Neural cell (in vitro differentiated cells): ENCODE data around the gene KCTD16. TPM values are rescaled to one million over a fixed set of nuclear protein-coding genes. Genes with fewer than 3 reads are reported as not detected.

ENCODE experiments used
- H2AFZ ChIP-seq: fragments of 200-600, 300-800 bp; sonication (generic), shearing (Covaris generic); 2 replicates; pipeline ENCODE4 v1.6.0; 2014; ENCODE audit warnings: low read depth, mild to moderate bottlenecking, antibody characterized with exemption, low read length, moderate library complexity
- H3F3A ChIP-seq: fragments of 200-600 bp; shearing (Covaris generic); 2 replicates; pipeline ENCODE4 v1.6.1; 2016; ENCODE audit warnings: mild to moderate bottlenecking, moderate library complexity, mixed read lengths, antibody characterized with exemption, low read length; ENCODE audit not compliant: insufficient read depth, poor library complexity, severe bottlenecking
- H3K27ac ChIP-seq: fragments of 200-600, 300-800 bp; sonication (generic), shearing (Covaris generic); 2 replicates; pipeline ENCODE4 v1.5.1; 2014; ENCODE audit warnings: mild to moderate bottlenecking, low read length, moderate library complexity
- H3K27me3 ChIP-seq: fragments of 300-800, 200-600 bp; sonication (generic), shearing (Covaris generic); 2 replicates; pipeline ENCODE4 v1.6.0; 2014; ENCODE audit warnings: mild to moderate bottlenecking, low read depth, low read length, moderate library complexity; ENCODE audit not compliant: insufficient read depth
- H3K36me3 ChIP-seq: fragments of 300-800, 200-600 bp; sonication (generic), shearing (Covaris generic); 2 replicates; pipeline ENCODE4 v1.5.1; 2014; ENCODE audit warnings: mild to moderate bottlenecking, antibody characterized with exemption, low read length, moderate library complexity; ENCODE audit not compliant: insufficient read depth
- H3K4me2 ChIP-seq: fragments of 300-800, 200-600 bp; sonication (generic), shearing (Covaris generic); 2 replicates; pipeline ENCODE4 v1.6.0; 2014; ENCODE audit warnings: mild to moderate bottlenecking, low read length
- H3K4me3 ChIP-seq: fragments of 300-800, 200-600 bp; sonication (generic), shearing (Covaris generic); 2 replicates; pipeline ENCODE4 v1.5.1; 2014; ENCODE audit warnings: mild to moderate bottlenecking, low read length, moderate library complexity
- H3K79me2 ChIP-seq: fragments of 200-600 bp; shearing (Covaris generic); replicated peaks from 2 replicates; pipeline ENCODE4 v1.6.0; 2014; ENCODE audit warnings: mild to moderate bottlenecking, low read length, moderate library complexity; ENCODE audit not compliant: insufficient read depth
- H3K9ac ChIP-seq: fragments of 300-800, 200-600 bp; sonication (generic), shearing (Covaris generic); 2 replicates; pipeline ENCODE4 v1.6.1; 2016; ENCODE audit warnings: mild to moderate bottlenecking, low read length, mixed read lengths
- H3K9me2 ChIP-seq: fragments of 200-600 bp; shearing (Covaris generic); 2 replicates; pipeline ENCODE4 v1.6.1; 2016; ENCODE audit warnings: mild to moderate bottlenecking, low read length, mixed read lengths; ENCODE audit not compliant: insufficient read depth
- H3K9me3 ChIP-seq: fragments of 200-600, 300-800 bp; sonication (generic), shearing (Covaris generic); 2 replicates; pipeline ENCODE4 v1.6.1; 2016; ENCODE audit warnings: mild to moderate bottlenecking, mixed run types, low read length, moderate library complexity, mixed read lengths
- H4K20me1 ChIP-seq: fragments of 200-600 bp; shearing (Covaris generic); 2 replicates; pipeline ENCODE4 v1.6.1; 2016; ENCODE audit warnings: mild to moderate bottlenecking, mixed run types; ENCODE audit not compliant: insufficient read depth
- CTCF ChIP-seq: fragments of 450-650 bp; IDR thresholded peaks from 2 replicates; pipeline ENCODE4 v1.5.1; 2014; ENCODE audit warnings: antibody characterized with exemption, mild to moderate bottlenecking, moderate library complexity; ENCODE audit not compliant: poor library complexity, severe bottlenecking
- EP300 ChIP-seq: fragments of 450-650 bp; conservative IDR thresholded peaks from 2 replicates; pipeline ENCODE4 v1.6.1; 2014; ENCODE audit warnings: antibody characterized with exemption, mild to moderate bottlenecking, moderate library complexity; ENCODE audit not compliant: poor library complexity, severe bottlenecking
- EZH2 ChIP-seq: fragments of 200-600, 300-800 bp; shearing (Covaris generic), sonication (generic); IDR thresholded peaks from 2 replicates; pipeline ENCODE4 v1.6.1; 2014; ENCODE audit warnings: antibody characterized with exemption, low read length, borderline replicate concordance, mild to moderate bottlenecking; ENCODE audit not compliant: insufficient read depth, poor library complexity, severe bottlenecking
- MXI1 ChIP-seq: fragments of 450-650 bp; conservative IDR thresholded peaks from 2 replicates; pipeline ENCODE4 v1.6.1; 2014; ENCODE audit warnings: antibody characterized with exemption, mild to moderate bottlenecking; ENCODE audit not compliant: poor library complexity, severe bottlenecking
- POLR2AphosphoS5 ChIP-seq: IDR thresholded peaks from 2 replicates; pipeline ENCODE4 v1.6.1; 2012
- RAD21 ChIP-seq: fragments of 450-650 bp; conservative IDR thresholded peaks from 2 replicates; pipeline ENCODE4 v1.6.1; 2014; ENCODE audit warnings: antibody characterized with exemption, mild to moderate bottlenecking, moderate library complexity
- REST ChIP-seq: IDR thresholded peaks from 2 replicates; pipeline ENCODE4 v1.6.1; 2012; ENCODE audit warnings: borderline replicate concordance
- SMC3 ChIP-seq: fragments of 450-650 bp; conservative IDR thresholded peaks from 2 replicates; pipeline ENCODE4 v1.6.1; 2014; ENCODE audit warnings: antibody characterized with exemption, mild to moderate bottlenecking, moderate library complexity; ENCODE audit not compliant: poor library complexity
- TAF1 ChIP-seq: IDR thresholded peaks from 2 replicates; pipeline ENCODE4 v1.6.1; 2012; ENCODE audit warnings: low read depth
- polyA plus RNA-seq: library from polyadenylated mRNA; depleted of rRNA; stranded (reverse); fragments of >200 nt; gene quantifications from 2 replicates; pipeline ENCODE4 v1.2.3, GENCODE V29; 2014

KCTD16 gene
- polyA plus RNA-seq, 1 donor from 2014 or later: 7.1 TPM

- Histone ChIP-seq H3F3A (no peaks in the 10 kb centered on the region), H3K27ac (no peak overlapping the region), H3K4me3 (no peak overlapping the region), H3K27me3 (no peaks in the 10 kb centered on the region), H2AFZ (no peak overlapping the region), H3K79me2 (no peaks in the 10 kb centered on the region), H3K9me2 (no peaks in the 10 kb centered on the region), H3K36me3 (no peaks in the 10 kb centered on the region), H3K4me2 (no peak overlapping the region), H4K20me1 (no peaks in the 10 kb centered on the region), H3K9ac (no peak overlapping the region), H3K9me3 (no peaks in the 10 kb centered on the region)
- TF ChIP-seq MXI1 (no peak), SMC3 (no peak), CTCF (no peak), EZH2 (no peak), REST (no peak), EP300 (no peak), TAF1 (no peak), RAD21 (no peak), POLR2AphosphoS5 (no peak)
Measured at GRCh38 chr5:144307736-144308135, 137.1 kb downstream of the KCTD16 start.

GRCh38 chr5:144308174-144308573 is 137.5 kb downstream of the KCTD16 start:
- H4K20me1 ChIP-seq: no peaks in the 10 kb centered on the region

More at GRCh38 chr5:144308174-144308573, 137.5 kb downstream of the KCTD16 start:
- Histone ChIP-seq H3K27ac (no peak overlapping the region), H3K36me3 (no peaks in the 10 kb centered on the region), H3K4me2 (no peak overlapping the region), H3K79me2 (no peaks in the 10 kb centered on the region), H3K9me3 (no peaks in the 10 kb centered on the region), H2AFZ (no peak overlapping the region), H3K4me3 (no peak overlapping the region), H3F3A (no peaks in the 10 kb centered on the region), H3K9ac (no peak overlapping the region), H3K9me2 (no peaks in the 10 kb centered on the region), H3K27me3 (no peaks in the 10 kb centered on the region)
- TF ChIP-seq EP300: no peak
- no peak for TF ChIP-seq REST
- no peak for TF ChIP-seq RAD21
- TF ChIP-seq POLR2AphosphoS5: no peak
- TF ChIP-seq SMC3: no peak
- TF ChIP-seq EZH2: no peak
- no peak for TF ChIP-seq CTCF
